ENCODE data around the gene CCDC196. TPM values are rescaled to one million over a fixed set of nuclear protein-coding genes. Genes with fewer than 3 reads are reported as not detected.
"Not testable (repeated sequence)": the region's sequence is repeated elsewhere in the genome, so short reads cannot be mapped to it uniquely, and the experiment has no call there.

Gene CCDC196
- total RNA-seq, 2 donors from 2014 or later, result 3.4 TPM; not detected in 1

DNA sequence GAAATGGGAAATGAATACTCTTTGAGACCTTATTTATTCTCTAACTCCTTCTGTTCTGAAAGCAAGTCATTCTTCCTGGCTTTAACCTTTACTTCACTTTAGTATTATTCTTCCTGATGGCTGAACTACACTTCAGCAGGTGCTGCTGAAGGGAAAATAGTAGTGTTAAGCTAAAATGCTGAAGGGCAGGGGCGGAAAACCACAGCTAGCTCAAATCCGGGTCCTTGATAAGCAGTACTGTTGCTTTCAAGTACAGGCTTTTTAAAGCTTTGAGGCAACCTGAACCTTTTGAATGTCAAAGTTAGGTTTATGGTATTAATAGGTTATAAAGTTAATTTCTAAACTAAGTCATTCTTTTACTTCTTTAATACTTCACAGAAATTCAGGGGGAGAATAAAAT is 10.7 kb downstream of the CCDC196 start:
- WGBS, 2 donors, result 16% methylated on average over 2 of the region's 2 CpGs
- no peak overlapping the region for H3K4me3 ChIP-seq
- TF ChIP-seq, protein P1, sequence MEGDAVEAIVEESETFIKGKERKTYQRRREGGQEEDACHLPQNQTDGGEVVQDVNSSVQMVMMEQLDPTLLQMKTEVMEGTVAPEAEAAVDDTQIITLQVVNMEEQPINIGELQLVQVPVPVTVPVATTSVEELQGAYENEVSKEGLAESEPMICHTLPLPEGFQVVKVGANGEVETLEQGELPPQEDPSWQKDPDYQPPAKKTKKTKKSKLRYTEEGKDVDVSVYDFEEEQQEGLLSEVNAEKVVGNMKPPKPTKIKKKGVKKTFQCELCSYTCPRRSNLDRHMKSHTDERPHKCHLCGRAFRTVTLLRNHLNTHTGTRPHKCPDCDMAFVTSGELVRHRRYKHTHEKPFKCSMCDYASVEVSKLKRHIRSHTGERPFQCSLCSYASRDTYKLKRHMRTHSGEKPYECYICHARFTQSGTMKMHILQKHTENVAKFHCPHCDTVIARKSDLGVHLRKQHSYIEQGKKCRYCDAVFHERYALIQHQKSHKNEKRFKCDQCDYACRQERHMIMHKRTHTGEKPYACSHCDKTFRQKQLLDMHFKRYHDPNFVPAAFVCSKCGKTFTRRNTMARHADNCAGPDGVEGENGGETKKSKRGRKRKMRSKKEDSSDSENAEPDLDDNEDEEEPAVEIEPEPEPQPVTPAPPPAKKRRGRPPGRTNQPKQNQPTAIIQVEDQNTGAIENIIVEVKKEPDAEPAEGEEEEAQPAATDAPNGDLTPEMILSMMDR (IDR thresholded peaks at IDR 0.05), result no peak
- TF ChIP-seq POLR2A (IDR thresholded peaks at IDR 0.05), result no peak
- DNase-seq, result peak in 1 of 4 donors; percentile 28
- intact Hi-C loops (cut with DNase I), result no loop called here
- peak overlapping the region; percentile 57 to 80 (median 67) for H3K27ac ChIP-seq
- ATAC-seq, result no peak
- no peaks in the 10 kb centered on the region for H3K27me3 ChIP-seq
- H3K36me3 ChIP-seq (replicated peaks in 1 of 2; ENCODE audit: insufficient read depth in 1 of 2, low read depth in 2 of 2), result no peaks in the 10 kb centered on the region
- no peaks in the 10 kb centered on the region for H3K9me3 ChIP-seq
- peaks cover 43% of the 10 kb centered on the region for H3K4me1 ChIP-seq

DNA sequence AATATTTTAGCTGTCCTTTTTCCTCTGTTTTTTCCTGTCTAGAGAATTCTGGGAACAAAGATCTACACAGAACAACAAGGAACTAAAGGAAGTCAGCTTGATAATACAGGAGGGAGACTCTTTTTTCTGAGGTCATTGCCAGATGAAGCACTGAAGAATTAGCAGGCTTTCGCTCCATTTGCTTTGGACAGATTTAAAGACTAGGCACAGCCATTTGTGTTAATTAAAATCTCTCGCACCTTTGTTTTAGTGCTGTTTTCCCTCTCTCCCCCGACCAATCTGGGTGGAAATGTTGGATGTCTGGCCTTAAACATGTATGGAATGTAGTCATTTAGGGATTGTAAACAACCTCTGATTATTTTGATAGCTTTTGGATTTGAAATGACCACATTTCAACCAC is 12.1 kb downstream of the CCDC196 start:
- intact Hi-C loops (cut with DNase I), result no loop called here
- no peaks in the 10 kb centered on the region for H3K27me3 ChIP-seq
- TF ChIP-seq, protein P1 (IDR thresholded peaks at IDR 0.05), result no peak
- TF ChIP-seq POLR2A (IDR thresholded peaks at IDR 0.05), result no peak
- H3K4me1 ChIP-seq, result peaks cover 43% of the 10 kb centered on the region
- no peak for ATAC-seq
- no peaks in the 10 kb centered on the region for H3K36me3 ChIP-seq (replicated peaks in 1 of 2; ENCODE audit: insufficient read depth in 1 of 2, low read depth in 2 of 2)
- no peaks in the 10 kb centered on the region for H3K9me3 ChIP-seq
- H3K4me3 ChIP-seq, result no peak overlapping the region
- 88% methylated on average over 3 of the region's 3 CpGs for WGBS, 2 donors
- H3K27ac ChIP-seq, result no peak overlapping the region
- no peak for DNase-seq

DNA sequence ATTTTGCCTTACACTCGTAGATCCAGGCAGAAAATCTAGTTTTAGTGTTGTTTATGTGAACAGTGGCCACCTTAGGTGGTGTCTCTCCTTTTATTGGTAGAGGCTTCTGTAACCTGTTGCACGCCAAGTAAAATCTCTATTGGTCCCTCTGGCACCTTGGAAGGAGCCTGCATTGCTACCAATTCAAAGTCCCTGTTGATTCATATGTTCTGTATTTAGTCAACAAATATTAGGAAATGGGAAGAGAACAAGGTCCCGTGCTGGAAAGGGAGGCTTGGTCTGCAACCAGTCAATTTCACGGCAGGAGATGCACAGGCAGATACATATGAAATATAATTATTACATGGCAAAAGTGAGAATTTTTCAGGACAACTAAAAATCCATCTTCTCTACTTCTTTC is 15.4 kb downstream of the CCDC196 start:
- no peaks in the 10 kb centered on the region for H3K27me3 ChIP-seq
- peak in 2 of 4 donors; percentile 19 to 23 for DNase-seq
- H3K4me1 ChIP-seq, result peaks cover 38% of the 10 kb centered on the region
- H3K36me3 ChIP-seq (replicated peaks in 1 of 2; ENCODE audit: insufficient read depth in 1 of 2, low read depth in 2 of 2), result no peaks in the 10 kb centered on the region
- WGBS, 2 donors, result 32 to 40% methylated on average over 4 of the region's 4 CpGs
- ATAC-seq, result peak; percentile 33
- TF ChIP-seq, protein P1 (IDR thresholded peaks at IDR 0.05), result no peak
- TF ChIP-seq POLR2A (IDR thresholded peaks at IDR 0.05), result no peak
- no peaks in the 10 kb centered on the region for H3K9me3 ChIP-seq
- H3K27ac ChIP-seq, result peak overlapping the region in 2 of 4 donors; percentile 33 to 40
- no peak overlapping the region for H3K4me3 ChIP-seq
- intact Hi-C loops (cut with DNase I), result no loop called here

DNA sequence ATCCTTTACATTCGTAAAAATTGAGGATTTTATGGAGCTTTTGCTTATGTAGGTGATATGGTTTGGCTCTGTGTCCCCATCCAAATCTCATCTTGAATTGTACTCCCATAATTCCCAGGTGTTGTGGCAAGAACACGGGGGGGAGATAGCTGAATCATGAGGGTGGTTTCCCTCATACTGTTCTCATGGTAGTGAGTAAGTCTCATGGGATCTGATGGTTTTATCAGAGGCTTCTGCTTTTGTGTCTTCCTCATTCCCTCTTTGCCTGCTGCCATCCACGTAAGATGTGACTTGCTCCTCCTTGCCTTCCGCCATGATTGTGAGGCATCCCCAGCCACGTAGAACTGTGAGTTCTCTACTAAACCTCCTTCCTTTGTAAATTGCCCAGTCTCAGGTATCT is 16.7 kb downstream of the CCDC196 start:
- H3K4me3 ChIP-seq; intact Hi-C loops (cut with DNase I); H3K27me3 ChIP-seq; H3K27ac ChIP-seq; ATAC-seq; H3K36me3 ChIP-seq (replicated peaks in 1 of 2; ENCODE audit: insufficient read depth in 1 of 2, low read depth in 2 of 2); DNase-seq; H3K9me3 ChIP-seq: not testable (repeated sequence)
- 86 to 92% methylated on average over 5 of the region's 5 CpGs for WGBS, 2 donors
- peaks cover 36% of the 10 kb centered on the region for H3K4me1 ChIP-seq

DNA sequence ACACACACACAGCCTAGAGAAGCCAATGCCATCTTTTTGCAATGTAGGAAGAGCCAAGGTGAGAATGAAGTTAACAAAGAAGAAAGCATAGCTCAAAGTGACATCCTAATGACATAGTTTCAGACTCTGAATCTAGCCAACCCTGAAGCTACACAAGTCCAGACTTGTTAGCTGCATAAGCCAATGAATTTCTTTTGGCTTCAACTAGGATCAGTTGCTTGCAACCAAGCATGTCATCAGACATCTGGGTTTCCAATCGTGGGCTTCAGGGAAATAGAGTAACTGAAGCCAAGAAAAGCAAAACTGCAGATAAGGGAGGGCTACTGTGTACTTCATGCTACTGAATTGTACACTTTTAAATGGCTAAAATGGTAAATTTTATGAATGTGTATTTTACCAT is 17.4 kb downstream of the CCDC196 start:
- Histone ChIP-seq H3K27me3 (no peaks in the 10 kb centered on the region), H3K9me3 (no peaks in the 10 kb centered on the region), H3K4me3 (no peak overlapping the region), H3K27ac (peak overlapping the region in 1 of 4 donors; percentile 13), H3K4me1 (peaks cover 30% of the 10 kb centered on the region), H3K36me3 (replicated peaks in 1 of 2; ENCODE audit: insufficient read depth in 1 of 2, low read depth in 2 of 2) (no peaks in the 10 kb centered on the region)
- 35 to 43% methylated on average over 1 of the region's 1 CpG for WGBS, 2 donors
- intact Hi-C loops (cut with DNase I), result no loop called here
- ATAC-seq (no peak), DNase-seq (no peak)
- TF ChIP-seq POLR2A (IDR thresholded peaks at IDR 0.05), result no peak
- TF ChIP-seq, protein P1 (IDR thresholded peaks at IDR 0.05), result no peak

All from body of pancreas (tissue), 4 donors.